HepG2 (cell line): Measurements from ENCODE around the gene YLPM1. TPM values are rescaled to one million over a fixed set of nuclear protein-coding genes. Genes with fewer than 3 reads are reported as not detected.
A peak's percentile ranks its signal among the peaks of the same experiment; 100 is the strongest.

Experiments used
- ATF7 ChIP-seq, 2 experiments: fragments of 450-650 bp in 1 of 2; sonication (generic) in 1 of 2; formaldehyde crosslinking in 1 of 2; IDR thresholded peaks; 2 replicates each; pipeline versions ENCODE4 v1.4.0 to v1.6.1; 2016 to 2020; ENCODE audit warnings: antibody characterized with exemption in 1 of 2, mild to moderate bottlenecking in 1 of 2, missing genetic modification reagents in 1 of 2
- CBFB ChIP-seq: sonication (generic); formaldehyde crosslinking; IDR thresholded peaks from 2 replicates; pipeline ENCODE4 v1.4.0; 2020; ENCODE audit warnings: missing genetic modification reagents
- CEBPB ChIP-seq: IDR thresholded peaks from 2 replicates; pipeline ENCODE4 v1.6.1; 2011; ENCODE audit warnings: low read depth, low read length, improper control_type of control experiment, borderline replicate concordance
- CREB1 ChIP-seq, 2 experiments: fragments of 450-650 bp in 1 of 2; IDR thresholded peaks; 2 replicates each; pipeline ENCODE4 v1.6.1; 2016 to 2017; ENCODE audit warnings: control low read depth in 1 of 2, mild to moderate bottlenecking in 1 of 2, missing compliant biosample characterization in 1 of 2, missing genetic modification characterization in 1 of 2
- HNRNPH1 ChIP-seq: fragments of 200-400 bp; formaldehyde crosslinking; optimal IDR thresholded peaks from 2 replicates; pipeline ENCODE3; 2017; ENCODE audit warnings: mild to moderate bottlenecking, low read depth, low read length
- MED8 ChIP-seq: sonication (generic); formaldehyde crosslinking; IDR thresholded peaks from 2 replicates; pipeline ENCODE4 v1.8.1; 2023; ENCODE audit warnings: mild to moderate bottlenecking, missing genetic modification reagents; ENCODE audit not compliant: insufficient replicate concordance
- PHB2 ChIP-seq: fragments of 450-650 bp; IDR thresholded peaks from 2 replicates; pipeline ENCODE4 v1.6.1; 2018; ENCODE audit not compliant: partially characterized antibody
- POLR2AphosphoS2 ChIP-seq: IDR thresholded peaks from 2 replicates; pipeline ENCODE4 v1.6.1; 2011; ENCODE audit warnings: low read depth, low read length, improper control_type of control experiment
- ZBTB46 ChIP-seq: sonication (generic); formaldehyde crosslinking; IDR thresholded peaks from 2 replicates; pipeline ENCODE4 v1.4.0; 2020; ENCODE audit warnings: mild to moderate bottlenecking, missing genetic modification reagents, borderline replicate concordance
- ZIK1 ChIP-seq: sonication (generic); formaldehyde crosslinking; IDR thresholded peaks from 2 replicates; pipeline ENCODE4 v1.5.0; 2020; ENCODE audit warnings: mild to moderate bottlenecking, low read depth, missing genetic modification reagents, borderline replicate concordance
- ZKSCAN8 ChIP-seq: IDR thresholded peaks from 2 replicates; pipeline ENCODE4 v1.6.1; 2016; ENCODE audit warnings: borderline replicate concordance, missing genetic modification reagents, missing compliant biosample characterization
- ZNF224 ChIP-seq: sonication (generic); formaldehyde crosslinking; IDR thresholded peaks from 2 replicates; pipeline ENCODE4 v1.5.0; 2020; ENCODE audit warnings: mild to moderate bottlenecking, missing genetic modification reagents
- ZNF3 ChIP-seq: IDR thresholded peaks from 2 replicates; pipeline ENCODE4 v1.7.0; 2017; ENCODE audit warnings: inconsistent platforms
- ZNF326 ChIP-seq: sonication (generic); formaldehyde crosslinking; IDR thresholded peaks from 2 replicates; pipeline ENCODE4 v1.4.0; 2020; ENCODE audit warnings: missing genetic modification reagents, borderline replicate concordance
- ZSCAN25 ChIP-seq: sonication (generic); formaldehyde crosslinking; IDR thresholded peaks from 2 replicates; pipeline ENCODE4 v1.8.0; 2022; ENCODE audit warnings: mild to moderate bottlenecking, missing genetic modification reagents
- polyA plus RNA-seq, 8 experiments: library from polyadenylated mRNA; depleted of rRNA in 3 of 8; stranded (reverse) in 7 of 8; unstranded in 1 of 8; fragments of >200 nt; fragmentation: Illumina TruSeq in 4 of 8; extraction: Trizol in 4 of 8; gene quantifications; 2 replicates each; pipeline versions ENCODE4 v1.2.1 to v1.2.3, GENCODE V29; 2011 to 2016; ENCODE audit warnings: low read depth in 4 of 8, missing spikeins in 1 of 8, mixed read lengths in 1 of 8; ENCODE audit not compliant: insufficient read depth in 1 of 8
- total RNA-seq, 5 experiments: library from RNA; depleted of rRNA; stranded (reverse); fragments of >200 nt; fragmentation: Illumina TruSeq; extraction: Trizol; gene quantifications; 2 replicates each; pipeline ENCODE4 v1.2.3, GENCODE V29; 2016; ENCODE audit warnings: low read depth in 1 of 5
- TF ChIP-seq, protein P1 (sequence below), 2 experiments: sonication (generic) in 1 of 2; formaldehyde crosslinking in 1 of 2; IDR thresholded peaks; 2 replicates each; pipeline versions ENCODE4 v1.6.1 to v1.9.0; 2014 to 2022; ENCODE audit warnings: antibody characterized with exemption in 1 of 2, borderline replicate concordance in 1 of 2, inconsistent platforms in 1 of 2, low read depth in 1 of 2, missing genetic modification reagents in 1 of 2
- TF ChIP-seq, protein P2 (sequence below): sonication (generic); formaldehyde crosslinking; IDR thresholded peaks from 2 replicates; pipeline ENCODE4 v1.4.0; 2020; ENCODE audit warnings: missing genetic modification reagents
- TF ChIP-seq, protein P3 (sequence below): sonication (generic); formaldehyde crosslinking; IDR thresholded peaks from 2 replicates; pipeline ENCODE4 v1.4.0; 2020; ENCODE audit warnings: missing genetic modification reagents

The YLPM1 gene
- total and polyA plus RNA-seq, 2 of the 13 experiments (the other 11 are each of a cell fraction or from before 2014, with no cell fraction given): 6.7 to 21.9 TPM

GRCh38 chr14:74762917-74763802, at the start of gene YLPM1 (continued):
- TF ChIP-seq, protein P1, sequence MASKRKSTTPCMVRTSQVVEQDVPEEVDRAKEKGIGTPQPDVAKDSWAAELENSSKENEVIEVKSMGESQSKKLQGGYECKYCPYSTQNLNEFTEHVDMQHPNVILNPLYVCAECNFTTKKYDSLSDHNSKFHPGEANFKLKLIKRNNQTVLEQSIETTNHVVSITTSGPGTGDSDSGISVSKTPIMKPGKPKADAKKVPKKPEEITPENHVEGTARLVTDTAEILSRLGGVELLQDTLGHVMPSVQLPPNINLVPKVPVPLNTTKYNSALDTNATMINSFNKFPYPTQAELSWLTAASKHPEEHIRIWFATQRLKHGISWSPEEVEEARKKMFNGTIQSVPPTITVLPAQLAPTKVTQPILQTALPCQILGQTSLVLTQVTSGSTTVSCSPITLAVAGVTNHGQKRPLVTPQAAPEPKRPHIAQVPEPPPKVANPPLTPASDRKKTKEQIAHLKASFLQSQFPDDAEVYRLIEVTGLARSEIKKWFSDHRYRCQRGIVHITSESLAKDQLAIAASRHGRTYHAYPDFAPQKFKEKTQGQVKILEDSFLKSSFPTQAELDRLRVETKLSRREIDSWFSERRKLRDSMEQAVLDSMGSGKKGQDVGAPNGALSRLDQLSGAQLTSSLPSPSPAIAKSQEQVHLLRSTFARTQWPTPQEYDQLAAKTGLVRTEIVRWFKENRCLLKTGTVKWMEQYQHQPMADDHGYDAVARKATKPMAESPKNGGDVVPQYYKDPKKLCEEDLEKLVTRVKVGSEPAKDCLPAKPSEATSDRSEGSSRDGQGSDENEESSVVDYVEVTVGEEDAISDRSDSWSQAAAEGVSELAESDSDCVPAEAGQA (IDR thresholded peaks at IDR 0.05; ENCODE audit: low read depth): no peak
- TF ChIP-seq, protein P1 (CRISPR knock-in tag; IDR thresholded peaks at IDR 0.05; ENCODE audit: borderline replicate concordance): 0 out of 2 replicates have a peak, but pooled peaks have one; percentile 69
- no peak for TF ChIP-seq ZBTB46 (CRISPR knock-in tag)
- TF ChIP-seq CEBPB: no peak
- 0 out of 2 replicates have a peak, but pooled peaks have one; percentile 50 for TF ChIP-seq CBFB (CRISPR knock-in tag)
- no peak for TF ChIP-seq ZNF3
- no peak for TF ChIP-seq PHB2
- TF ChIP-seq CREB1 (IDR thresholded peaks at IDR 0.05): peak; percentile 68
- TF ChIP-seq CREB1 (CRISPR knock-in tag; IDR thresholded peaks at IDR 0.05): peak; percentile 72
- no peak for TF ChIP-seq ATF7 (IDR thresholded peaks at IDR 0.05)
- TF ChIP-seq ATF7 (CRISPR knock-in tag; IDR thresholded peaks at IDR 0.05): no peak
- no peak for TF ChIP-seq ZNF224 (CRISPR knock-in tag)
- no peak for TF ChIP-seq ZSCAN25 (CRISPR knock-in tag)
- no peak for TF ChIP-seq ZNF326
- TF ChIP-seq, protein P2, sequence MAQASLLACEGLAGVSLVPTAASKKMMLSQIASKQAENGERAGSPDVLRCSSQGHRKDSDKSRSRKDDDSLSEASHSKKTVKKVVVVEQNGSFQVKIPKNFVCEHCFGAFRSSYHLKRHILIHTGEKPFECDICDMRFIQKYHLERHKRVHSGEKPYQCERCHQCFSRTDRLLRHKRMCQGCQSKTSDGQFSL (CRISPR knock-in tag): 0 out of 2 replicates have a peak, but pooled peaks have one; percentile 40
- TF ChIP-seq MED8 (CRISPR knock-in tag): no peak
- TF ChIP-seq HNRNPH1: no peak
- no peak for TF ChIP-seq POLR2AphosphoS2
- TF ChIP-seq, protein P3, sequence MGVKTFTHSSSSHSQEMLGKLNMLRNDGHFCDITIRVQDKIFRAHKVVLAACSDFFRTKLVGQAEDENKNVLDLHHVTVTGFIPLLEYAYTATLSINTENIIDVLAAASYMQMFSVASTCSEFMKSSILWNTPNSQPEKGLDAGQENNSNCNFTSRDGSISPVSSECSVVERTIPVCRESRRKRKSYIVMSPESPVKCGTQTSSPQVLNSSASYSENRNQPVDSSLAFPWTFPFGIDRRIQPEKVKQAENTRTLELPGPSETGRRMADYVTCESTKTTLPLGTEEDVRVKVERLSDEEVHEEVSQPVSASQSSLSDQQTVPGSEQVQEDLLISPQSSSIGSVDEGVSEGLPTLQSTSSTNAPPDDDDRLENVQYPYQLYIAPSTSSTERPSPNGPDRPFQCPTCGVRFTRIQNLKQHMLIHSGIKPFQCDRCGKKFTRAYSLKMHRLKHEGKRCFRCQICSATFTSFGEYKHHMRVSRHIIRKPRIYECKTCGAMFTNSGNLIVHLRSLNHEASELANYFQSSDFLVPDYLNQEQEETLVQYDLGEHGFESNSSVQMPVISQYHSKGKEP (CRISPR knock-in tag): no peak
- TF ChIP-seq ZIK1 (CRISPR knock-in tag): peak; percentile 67; the same call in 1 of the 2 replicates
- no peak for TF ChIP-seq ZKSCAN8 (CRISPR knock-in tag)
